ENCODE measurements around the gene ZNF511.

ZNF511 gene

DNA sequence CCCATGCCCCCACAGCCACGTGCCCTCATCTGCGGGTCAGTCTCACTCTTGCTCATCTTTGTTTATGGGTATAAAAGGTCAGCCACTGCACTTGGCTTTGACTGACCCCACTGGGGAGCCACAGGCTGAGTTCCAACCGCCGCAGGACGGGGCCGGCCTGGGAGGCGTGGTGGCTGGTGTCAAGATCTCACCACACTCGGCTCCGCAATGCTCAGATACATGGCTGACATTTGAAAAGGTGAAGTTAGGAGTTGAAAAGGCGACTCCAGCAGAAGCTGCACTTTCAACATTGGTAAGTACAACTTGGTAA, 14.9 kb upstream of the ZNF511 start:
- DNase-seq, result no peak

DNA sequence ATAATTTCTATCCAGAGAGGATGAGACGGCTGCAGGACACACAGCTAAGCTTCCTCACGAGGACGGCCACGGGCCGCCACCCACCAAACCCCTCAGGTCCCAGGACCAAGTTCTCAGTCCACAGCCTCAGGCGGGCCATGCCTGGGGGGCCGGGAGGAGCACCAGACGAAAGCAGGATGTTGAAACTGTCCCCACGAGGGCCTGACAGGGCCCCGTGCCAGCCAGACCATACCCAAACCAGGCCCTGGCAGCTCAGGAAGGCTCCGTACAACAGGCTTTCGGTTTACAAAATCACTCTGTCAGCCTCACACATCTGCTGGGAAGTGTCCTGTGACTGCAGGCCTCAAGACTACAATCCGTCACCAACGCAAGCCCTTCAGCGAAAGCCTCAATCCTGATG, 14.5 kb upstream of the ZNF511 start:
- DNase-seq, result no peak

DNA sequence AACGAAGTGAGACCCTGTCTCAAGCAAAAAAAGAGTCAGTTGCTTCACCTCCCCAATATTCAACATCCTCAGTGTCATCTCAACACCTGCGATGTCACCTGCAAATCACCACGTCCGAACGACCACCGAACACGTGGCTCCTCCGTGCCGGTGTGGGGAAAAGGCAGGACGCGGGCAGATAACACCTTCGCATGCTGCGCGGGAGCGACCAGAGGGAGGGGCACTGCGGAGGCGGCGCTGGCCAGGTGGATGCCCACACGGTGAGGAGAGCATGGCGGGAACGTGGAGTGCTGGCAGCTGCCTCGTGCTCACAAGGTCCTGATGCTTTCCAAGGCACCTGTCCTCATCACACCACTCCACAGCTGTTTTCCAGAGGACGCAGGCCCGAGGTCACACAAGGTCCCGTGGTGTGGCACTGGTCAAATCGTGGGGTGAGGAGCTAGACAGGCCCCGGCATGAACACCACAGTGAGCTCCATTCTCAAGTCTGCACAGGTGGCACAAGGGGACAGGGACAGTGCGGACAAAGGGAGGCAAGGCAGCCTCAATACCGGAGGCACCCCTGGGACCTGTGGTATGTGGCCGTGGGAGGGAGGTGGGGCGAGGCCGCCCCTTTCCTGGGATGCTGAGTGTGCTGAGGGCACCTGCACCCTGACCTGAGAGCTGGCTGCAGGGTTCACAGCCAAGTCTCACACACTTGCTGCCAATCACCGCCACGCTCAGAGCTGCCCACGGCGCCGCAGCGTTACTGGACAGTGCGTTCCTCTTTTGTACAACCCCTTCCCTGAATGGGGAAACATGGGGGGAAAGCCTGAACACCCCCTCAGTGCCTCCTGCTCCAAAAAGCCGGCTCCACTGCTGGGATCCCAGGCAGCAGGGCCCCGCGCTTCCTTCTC, 13.0 kb upstream of the ZNF511 start:
- no peak for DNase-seq

DNA sequence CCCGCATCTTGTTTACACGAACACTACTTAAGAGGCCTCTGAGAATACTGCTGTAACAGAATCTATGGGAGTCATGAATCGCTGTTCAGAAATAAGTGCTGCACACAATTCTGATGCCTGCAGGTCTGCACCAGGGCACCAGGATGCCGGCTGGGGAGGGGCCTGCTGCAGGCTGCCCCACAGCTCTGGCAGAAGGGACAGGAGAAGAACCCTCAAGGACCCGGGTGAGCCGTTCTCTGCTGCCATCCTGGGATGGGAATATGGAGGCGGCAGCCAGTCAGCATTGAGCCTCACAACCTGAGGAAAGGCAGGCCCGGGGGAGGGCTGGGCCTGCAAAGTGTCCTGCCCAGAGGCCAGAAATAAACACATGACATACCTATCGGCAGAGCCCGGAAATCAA, 11.2 kb upstream of the ZNF511 start:
- no peak for DNase-seq

DNA sequence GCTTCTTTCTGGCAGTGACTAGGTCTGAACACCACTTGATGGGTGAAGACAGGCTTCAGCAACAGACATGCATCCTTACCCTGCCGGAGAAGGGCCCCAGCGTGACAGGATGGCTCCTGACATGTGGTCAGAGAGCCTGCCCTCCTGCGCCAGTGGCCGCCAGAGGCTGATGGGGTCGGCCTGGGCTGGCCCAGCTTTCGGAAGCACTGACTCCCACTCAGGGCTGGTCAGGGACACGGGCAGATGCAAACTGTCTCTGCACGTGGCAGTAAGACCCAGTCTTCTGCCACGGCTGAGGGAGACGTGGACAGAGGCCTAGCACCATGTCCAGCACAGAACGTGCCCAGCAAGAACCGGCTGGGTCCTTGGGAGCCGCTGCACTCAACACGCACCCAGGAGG, 10.2 kb upstream of the ZNF511 start:
- DNase-seq, result no peak

DNA sequence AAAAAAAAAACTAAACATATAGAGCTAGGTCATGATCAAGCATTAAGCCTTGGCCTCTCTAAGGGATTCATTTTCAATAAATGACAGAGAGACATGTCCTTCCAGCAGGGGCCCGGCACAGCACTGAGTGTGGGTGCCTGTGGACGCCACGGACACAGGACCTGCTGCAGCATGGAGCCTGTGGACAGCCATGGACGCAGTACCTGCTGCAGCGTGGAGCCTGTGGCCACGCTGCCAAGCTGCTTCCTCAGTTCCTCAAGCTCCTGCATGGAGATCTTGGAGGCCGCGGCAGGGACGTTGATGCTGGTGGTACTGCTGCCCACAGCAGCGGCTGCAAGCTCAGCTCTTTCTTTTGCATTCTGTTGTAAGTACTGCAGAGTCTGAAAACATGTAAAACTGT, 9.5 kb upstream of the ZNF511 start:
- DNase-seq, result no peak

DNA sequence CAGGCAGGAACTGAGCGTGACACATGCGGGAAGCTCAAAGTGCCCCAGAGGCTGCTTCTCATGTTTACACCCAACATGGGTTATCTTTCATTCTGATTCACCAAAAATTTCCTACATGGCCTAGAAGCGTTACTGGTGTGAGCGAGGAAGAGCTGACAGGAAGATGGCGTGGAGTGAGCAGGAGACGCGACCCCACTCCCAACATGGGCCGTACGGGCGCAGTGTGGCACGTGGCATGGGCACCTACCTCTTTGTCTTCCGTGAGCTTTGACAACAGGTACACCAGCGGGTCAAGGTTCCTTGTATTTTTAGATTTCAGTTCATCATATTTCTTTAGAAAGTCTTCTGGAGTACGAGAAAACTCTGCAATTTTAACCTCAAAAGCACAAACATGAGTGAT, 9.0 kb upstream of the ZNF511 start:
- DNase-seq, result no peak

DNA sequence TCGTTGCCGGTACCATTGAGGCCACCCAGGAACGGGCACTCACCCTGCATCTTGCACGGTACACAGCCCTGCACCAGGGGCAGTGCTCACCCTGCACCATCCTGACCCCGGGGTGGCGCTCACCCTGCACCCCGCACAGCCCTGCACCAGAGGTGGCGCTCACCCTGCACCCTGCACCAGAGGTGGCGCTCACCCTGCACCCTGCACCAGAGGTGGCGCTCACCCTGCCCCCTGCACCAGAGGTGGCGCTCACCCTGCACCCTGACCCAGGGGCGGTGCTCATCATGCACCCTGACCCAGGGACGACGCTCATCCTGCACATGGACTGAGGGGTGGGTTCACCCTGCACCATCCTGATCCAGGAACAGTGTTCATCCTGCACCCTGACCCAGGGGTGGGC, 6.5 kb upstream of the ZNF511 start:
- DNase-seq, result no peak

DNA sequence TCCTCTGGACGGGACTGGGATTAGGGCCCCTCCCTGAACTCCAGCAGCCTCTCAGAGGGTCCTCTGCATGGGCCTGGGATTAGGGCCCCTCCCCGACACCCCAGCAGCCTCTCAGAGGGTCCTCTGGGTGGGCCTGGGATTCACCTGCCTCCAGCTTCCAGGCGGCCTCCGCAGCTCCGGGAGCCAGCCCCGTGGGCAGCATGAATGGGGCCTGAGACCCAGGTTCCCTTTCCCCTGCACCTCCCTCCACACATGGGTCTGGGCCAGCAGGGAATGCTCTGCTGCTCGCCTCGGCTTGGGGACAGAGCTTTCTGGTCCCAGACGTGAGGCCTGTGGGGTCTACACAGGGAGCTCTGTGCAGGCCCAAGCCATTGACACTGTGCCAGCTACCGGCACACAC, 5.5 kb upstream of the ZNF511 start:
- DNase-seq, result no peak

DNA sequence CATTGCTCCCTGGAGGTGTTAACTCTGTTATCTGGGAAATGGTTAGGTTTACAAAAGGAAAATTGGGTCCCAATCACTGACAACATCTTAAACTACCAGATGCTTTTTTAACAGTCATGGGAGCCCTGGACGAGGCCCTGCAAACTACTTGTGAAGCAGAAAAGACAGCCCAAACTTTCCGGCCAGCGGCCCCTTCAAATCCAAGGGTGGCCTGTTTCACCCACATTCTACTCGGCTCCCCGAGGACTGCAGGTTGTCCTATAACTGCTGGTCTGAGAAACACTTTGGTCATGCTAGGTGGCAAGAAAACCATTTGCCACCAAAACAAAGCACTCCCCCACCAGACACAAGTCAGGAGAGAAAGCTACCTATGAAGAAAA, 2.6 kb upstream of the ZNF511 start:
- DNase-seq, result no peak

DNA sequence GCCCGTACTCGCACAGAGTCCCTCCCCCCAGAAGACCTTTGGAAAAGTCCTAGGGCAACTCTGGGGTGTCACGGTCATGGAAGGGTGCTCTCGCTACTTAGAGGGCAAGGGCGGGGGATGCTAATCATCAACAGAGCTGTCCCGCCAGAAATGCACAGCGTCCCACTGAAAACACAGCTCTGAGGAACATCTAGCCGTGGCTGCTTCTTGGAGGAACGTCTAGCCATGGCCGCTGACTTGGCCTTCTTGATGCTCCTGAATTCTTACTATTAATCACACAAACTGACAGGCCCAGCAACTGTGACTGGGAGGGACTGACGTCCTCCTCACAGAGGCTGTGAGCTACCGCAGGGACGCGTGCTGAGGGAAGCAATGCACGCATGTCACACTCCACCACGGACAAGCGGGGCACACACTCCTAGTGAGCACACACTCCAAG, 1.8 kb upstream of the ZNF511 start:
- DNase-seq, result no peak

DNA sequence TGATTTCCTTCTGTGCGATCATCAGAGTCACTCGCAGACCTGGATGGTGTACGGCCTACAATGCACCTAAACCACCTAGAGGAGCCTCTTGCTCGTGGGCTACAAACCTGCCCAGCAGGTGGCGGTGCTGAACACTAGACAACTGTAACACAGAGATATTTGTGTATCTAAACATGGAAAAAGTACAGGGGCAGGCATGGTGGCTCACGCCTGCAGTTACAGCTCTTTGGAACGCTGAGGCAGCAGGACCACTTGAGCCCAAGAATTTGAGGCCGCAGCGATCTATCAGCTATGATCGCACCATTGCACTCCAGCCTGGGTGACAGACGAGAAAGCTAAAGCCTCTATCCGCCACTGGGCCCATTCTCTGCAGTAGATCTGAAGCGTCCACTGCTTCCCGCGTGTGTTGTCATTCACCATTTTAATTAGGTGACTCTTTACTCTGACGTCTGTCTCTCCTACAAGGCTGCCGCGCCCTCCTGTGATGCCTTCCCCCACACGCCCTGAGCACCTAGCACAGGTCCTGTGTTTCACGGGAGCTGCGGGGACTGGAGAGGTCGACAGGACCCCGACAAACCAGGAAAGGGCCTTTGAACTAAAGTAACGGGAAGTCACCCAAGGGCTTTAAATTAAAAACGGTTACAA, 816 bp upstream of the ZNF511 start:
- DNase-seq, result peak; percentile 95

DNA sequence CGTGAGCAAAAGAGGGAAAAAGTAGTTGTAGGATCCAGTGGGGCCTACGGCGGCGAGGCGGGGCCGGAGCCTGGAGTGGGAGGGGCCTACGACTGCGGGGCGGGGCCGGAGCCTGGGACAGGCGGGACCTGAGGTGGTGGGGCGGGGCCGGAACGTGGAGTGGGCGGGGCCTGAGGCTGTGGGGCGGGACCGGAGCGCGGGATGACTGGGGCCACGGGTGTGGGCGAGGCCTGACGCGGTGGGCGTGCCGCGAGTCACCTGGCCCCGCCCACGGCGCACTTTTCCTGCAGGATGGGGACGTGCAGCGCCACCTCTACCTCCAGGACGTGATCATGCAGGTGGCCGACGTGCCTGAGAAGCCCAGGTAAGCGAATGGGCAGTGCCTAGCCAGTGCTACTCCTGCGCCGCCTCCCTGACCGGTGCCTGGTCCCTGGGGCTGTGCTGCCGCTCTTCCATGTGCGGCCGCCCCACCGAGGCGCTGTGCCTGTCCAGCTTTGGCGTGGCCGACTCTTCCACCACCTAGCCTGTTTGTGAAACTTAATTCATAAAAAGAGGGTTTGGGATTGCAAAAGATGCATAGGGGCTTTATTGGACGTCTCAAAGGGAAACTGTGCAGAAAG, 496 bp downstream of the ZNF511 start:
- DNase-seq, result peak; percentile 96

DNA sequence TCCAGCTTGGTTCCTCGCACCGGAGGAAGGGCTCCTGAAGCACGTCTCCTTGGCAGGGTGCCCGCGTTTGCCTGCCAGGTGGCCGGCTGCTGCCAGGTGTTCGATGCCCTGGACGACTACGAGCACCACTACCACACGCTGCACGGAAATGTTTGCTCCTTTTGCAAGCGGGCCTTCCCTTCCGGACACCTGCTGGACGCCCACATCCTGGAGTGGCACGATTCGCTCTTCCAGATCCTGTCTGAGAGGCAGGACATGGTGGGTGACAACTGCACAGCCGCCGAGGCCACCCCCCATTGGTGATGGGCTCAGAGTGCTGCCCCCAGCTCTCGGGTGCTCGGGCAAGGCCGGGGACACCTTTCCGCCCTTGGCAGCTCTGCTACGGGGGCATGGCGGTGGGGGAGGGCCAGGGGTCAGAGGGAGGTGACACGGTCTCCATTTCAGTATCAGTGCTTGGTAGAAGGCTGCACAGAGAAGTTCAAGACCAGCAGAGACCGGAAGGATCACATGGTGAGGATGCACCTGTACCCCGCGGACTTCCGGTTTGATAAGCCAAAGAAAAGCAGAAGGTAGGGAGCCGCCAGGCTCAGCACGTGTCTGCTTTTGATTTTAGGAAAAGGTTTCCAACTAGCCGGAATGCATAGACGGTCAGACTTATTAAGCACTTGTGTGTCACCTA, 1.1 kb downstream of the ZNF511 start:
- DNase-seq, result no peak

DNA sequence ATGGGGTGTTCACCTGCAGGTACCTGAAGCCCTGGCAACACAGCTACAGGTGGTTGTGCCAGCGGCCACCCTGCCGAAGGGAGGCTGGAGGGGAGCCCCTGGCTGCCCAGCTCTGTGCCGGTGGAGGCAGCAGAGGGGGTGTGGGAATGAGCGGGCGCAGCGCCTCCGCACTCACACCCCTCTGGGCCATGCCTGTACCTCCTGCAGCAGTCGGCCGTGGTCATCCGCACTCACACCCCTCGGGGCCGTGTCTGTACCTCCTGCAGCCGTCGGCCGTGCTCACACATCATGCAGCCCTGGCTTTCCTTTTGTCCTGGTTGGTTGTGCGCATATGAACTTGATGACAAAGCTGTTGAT, 1.7 kb downstream of the ZNF511 start:
- no peak for DNase-seq

DNA sequence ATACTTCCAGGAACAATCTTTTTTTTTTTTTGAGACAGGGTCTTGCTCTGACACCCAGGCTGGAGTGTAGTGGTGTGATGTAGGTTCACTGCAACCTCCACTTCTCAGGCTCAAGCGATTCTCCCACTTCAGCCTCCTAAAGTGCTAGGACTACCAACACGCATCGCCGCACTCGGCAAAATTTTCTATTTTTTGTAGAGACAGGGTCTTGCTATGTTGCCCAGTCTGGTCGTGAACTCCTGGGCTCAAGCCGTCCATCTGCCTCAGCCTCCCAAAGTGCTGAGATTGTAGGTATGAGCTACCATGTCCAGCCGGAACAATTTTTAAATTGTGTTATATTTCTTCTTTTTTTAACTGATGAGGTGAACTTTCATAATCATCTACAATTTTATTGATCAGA, 2.1 kb downstream of the ZNF511 start:
- no peak for DNase-seq

DNA sequence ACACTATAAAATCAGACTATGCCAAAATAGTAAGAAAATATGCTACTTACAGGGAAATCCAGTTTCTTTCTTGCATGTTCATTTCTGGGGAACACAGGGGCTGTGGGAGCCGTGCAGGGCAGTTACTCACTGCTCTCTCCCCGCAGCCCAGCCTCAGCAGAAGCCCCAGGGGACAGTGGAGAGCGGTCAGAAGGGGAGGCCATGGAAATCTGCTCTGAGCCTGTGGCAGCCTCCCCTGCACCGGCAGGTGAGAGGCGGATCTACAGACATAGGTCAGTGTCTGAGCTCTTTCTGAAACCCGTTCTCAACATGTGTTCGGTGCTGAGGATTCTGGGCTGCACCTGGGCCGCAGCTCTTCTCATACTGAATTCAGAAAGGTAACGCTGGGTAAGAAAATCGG, 2.9 kb downstream of the ZNF511 start:
- DNase-seq, result no peak

DNA sequence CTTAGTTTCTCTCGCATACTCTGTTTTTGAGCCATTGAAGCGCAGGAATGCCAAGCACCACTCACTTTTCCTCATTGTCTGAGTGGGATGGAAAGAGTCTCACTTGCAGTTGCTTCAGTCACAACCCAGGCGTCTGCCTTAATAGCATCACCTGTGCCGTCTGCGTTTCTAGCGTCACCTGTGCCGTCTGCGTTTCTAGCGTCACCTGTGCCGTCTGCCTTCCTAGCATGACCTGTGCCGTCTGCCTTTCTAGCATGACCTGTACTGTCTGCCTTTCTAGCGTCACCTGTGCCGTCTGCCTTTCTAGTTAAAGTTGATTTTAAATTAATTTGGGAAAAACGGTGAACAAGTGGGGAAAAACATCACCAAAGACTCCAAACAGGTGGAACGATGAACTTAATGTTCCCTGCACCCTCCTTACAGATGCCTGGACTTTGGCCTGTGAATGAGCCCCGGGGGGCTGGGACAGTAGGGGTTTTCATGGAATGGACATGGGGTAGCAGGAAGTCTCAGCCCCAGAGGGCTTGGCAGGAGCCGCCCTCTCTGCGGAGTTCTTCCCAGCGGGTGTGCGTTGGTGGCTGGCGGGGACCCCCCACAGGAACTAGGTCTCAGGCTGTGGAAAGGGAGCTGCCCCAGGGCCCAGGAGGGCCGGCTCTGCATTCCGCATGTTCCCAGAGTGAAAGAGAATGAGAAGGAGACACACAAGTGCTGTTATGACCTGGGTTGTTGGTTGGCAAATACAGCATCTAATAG, 3.5 kb downstream of the ZNF511 start:
- DNase-seq, result no peak

DNA sequence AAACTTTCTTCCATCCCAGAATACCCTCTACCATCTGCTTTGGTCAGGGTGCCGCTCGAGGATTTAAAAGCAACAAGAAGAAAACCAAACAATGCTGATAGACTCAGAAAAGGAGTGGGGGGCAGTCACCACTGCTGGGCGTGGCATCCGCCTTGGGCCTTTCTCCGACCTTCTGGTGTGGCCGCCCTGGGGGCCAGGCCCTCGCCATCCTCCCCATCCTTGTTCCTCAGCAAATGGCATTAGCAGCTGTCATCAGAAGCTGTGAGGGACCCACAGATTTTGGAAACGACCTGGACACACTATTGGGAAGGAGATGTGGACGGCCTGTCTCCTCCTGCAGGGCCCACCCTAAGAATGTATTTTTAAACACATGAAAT, 4.0 kb downstream of the ZNF511 start:
- no peak for DNase-seq

DNA sequence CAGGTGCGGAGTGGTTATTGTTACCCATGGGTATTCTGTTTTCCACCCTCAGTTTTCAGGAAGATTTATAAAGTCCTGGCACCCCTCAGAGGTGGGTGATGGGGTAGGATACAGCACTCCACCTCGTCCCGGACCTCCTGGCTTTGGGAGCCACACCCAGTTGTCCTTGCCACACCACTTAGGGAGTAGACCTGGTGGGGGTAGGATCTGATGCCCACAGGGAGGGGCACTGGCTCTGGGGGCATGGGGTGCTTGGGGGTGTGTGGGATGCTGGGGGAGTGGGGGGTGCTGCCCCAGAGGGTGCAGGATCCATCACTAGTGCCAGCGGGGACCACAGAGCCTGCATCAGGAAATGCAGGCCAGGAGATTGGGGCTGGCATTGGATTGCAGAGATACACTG, 4.5 kb downstream of the ZNF511 start:
- DNase-seq, result no peak

DNA sequence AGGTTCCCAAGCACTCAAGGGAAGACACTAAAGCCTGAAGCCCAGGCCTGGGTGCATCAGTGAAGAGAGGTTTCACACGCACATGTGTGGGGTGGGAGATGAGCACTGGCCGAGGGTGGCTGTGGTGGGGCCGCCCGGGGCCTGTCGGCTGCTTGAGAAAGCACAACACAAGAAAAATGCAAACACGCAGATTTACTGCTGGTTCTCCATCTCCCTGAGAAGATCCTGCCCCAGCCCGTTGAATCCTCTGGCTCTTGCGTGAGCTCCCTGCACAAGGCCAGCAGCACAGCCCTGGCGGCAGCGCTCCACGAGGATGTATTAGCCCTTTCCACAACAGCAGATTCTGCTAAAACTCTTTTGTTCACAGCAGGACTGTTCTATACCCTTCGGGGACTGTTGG, 6.2 kb downstream of the ZNF511 start:
- no peak for DNase-seq

DNA sequence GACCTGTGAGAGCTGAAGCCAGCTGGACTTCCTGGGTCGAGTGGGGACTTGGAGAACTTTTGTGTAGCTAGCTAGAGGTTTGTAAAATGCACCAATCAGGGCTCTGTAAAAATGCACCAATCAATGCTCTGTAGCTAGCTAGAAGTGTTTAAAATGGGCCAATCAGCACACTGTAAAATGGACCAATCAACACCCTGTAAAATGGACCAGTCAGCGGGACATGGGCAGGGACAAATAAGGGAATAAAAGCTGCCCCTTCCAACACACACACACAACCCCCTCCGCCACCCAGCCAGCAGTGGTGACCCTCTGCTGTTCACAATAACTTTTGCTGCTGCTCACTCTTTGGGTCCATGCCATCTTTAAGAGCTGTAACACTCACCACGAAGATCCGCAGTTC, 7.1 kb downstream of the ZNF511 start:
- no peak for DNase-seq

DNA sequence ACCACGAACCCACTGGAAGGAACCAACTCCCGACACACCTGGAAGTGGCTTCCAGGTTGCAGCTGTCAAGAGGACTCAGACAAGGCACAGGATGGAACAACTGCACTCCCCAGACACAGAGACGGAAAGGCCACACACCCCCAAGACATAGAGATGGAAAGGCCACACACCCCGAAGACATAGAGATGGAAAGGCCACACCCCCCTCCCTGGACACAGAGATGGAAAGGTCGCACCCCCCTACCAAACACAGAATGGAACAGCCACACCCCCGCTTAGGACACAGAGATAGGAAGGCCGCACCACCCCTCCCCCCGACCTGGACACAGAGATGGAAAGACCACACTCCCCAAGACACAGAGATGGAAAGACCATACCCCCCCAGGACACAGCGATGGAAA, 7.6 kb downstream of the ZNF511 start:
- DNase-seq, result no peak
